Stimulated activated CD4-positive, alpha-beta T cell treated with anti-CD3 and anti-CD28 coated beads, TNF-alpha, amount 100 ng/mL, for 48 hours (primary cell): ENCODE measurements around the gene MRM3.
"Not testable (repeated sequence)": the region's sequence is repeated elsewhere in the genome, so short reads cannot be mapped to it uniquely, and the experiment has no call there.

Experiments
- DNase-seq, 3 donors: peaks; one replicate each; pipeline ENCODE4 v3.0.0-alpha.2; 2020; ENCODE audit warnings: low read depth in 3 of 3

Gene MRM3

GRCh38 chr17:825216-825615 lies 43.1 kb downstream of the MRM3 start:
- no peak for DNase-seq

- no peak for DNase-seq
Measured at GRCh38 chr17:826778-827177, 44.6 kb downstream of the MRM3 start.

GRCh38 chr17:828761-829160 lies 46.6 kb downstream of the MRM3 start:
- DNase-seq = no peak

GRCh38 chr17:829614-830013 lies 47.5 kb downstream of the MRM3 start:
- not testable (repeated sequence) for DNase-seq

- DNase-seq = no peak
Measured at GRCh38 chr17:830381-830780, 48.2 kb downstream of the MRM3 start.

DNA sequence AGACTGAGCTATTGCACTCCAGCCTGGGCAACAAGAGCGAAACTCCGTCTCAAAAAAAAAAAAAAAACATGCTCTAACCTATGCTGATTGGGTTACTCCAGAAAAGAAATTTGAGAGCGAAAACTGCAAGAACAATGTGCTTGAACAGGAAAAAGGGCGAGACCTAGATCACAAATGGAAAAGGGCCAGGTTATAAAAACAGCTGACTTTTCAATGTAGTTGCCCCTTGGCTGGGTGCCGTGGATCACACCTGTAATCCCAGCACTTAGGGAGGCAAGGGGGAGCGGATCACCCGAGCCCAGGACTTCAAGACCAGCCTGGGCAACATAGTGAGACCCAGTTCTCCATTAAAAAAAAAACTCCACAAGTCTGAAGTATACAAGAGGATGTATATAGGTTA lies 48.8 kb downstream of the MRM3 start:
- no peak for DNase-seq

DNA sequence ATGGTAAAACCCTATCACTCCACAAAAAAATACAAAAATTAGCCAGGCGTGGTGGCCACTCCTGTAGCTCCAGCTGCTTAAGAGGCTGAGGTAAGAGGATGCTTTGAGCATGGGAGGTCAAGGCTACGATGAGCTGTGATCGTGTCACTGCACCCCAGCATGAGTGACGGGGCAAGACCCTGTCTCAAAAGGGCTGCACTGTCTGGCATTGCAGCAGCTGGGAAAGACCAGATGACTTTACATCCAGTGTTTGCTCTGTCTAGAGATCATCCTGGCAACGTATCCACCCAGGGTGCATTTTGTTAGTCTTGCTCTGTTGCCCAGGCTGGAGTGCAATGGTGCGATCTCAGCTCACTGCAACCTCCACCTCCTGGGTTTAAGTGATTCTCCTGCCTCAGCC lies 52.0 kb downstream of the MRM3 start:
- DNase-seq = no peak

- no peak for DNase-seq
Measured at GRCh38 chr17:835263-835662, 53.1 kb downstream of the MRM3 start.

- DNase-seq = not testable (repeated sequence)
Measured at GRCh38 chr17:835721-836120, 53.6 kb downstream of the MRM3 start.

DNA sequence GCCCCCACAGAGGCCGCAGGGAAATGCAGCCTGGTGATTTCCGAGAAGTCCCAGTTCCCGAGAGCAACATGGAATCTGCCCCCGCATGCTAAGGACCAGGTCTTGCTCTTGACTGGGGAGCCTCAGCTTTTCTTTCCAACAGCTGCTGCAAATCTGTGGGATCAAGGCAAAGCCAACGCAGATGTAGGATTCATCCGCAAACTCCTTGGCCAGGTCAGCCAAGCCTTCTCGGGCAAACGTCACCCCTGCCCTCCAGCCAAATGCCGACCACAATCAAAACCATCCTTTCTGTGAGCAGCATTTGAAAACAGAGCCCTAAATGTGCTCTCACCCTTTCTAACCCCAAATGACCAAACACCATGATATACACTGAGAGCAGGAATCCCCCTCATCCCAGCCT lies 54.0 kb downstream of the MRM3 start:
- DNase-seq = no peak

GRCh38 chr17:838486-838885 lies 56.3 kb downstream of the MRM3 start:
- DNase-seq = no peak

GRCh38 chr17:841313-841712 lies 59.2 kb downstream of the MRM3 start:
- DNase-seq = no peak
